H1 (cell line): ENCODE data around the gene WDR41. TPM values are rescaled to one million over a fixed set of nuclear protein-coding genes. Genes with fewer than 3 reads are reported as not detected.

Experiments used
- ATF3 ChIP-seq: IDR thresholded peaks from 2 replicates; pipeline ENCODE4 v1.6.1; 2011; ENCODE audit warnings: low read depth, mild to moderate bottlenecking, low read length; ENCODE audit not compliant: insufficient read depth
- BACH1 ChIP-seq: IDR thresholded peaks from 2 replicates; pipeline ENCODE4 v1.6.1; 2012; ENCODE audit warnings: low read length, improper control_type of control experiment
- SP4 ChIP-seq: IDR thresholded peaks from 2 replicates; pipeline ENCODE4 v1.6.1; 2012; ENCODE audit warnings: low read length, inconsistent platforms
- polyA plus RNA-seq, 7 experiments: library from polyadenylated mRNA; depleted of rRNA in 3 of 7; stranded (reverse) in 5 of 7; unstranded in 2 of 7; fragments of >200 nt in 5 of 7; fragments of 200-250 nt in 2 of 7; gene quantifications; 1 replicate in 5 of 7; 2 replicates in 1 of 7; 4 replicates in 1 of 7; pipeline versions ENCODE4 v1.2.1 to v1.2.3, GENCODE V29; 2011 to 2013; ENCODE audit warnings: missing spikeins in 2 of 7, mixed read lengths in 2 of 7
- total RNA-seq: library from RNA; stranded (reverse); fragmentation: NEBNext Ultra II Directional; extraction: Animal tissue kit (Norgen Biotek cat#: 25700); gene quantifications from 2 replicates; pipeline ENCODE4 v1.2.1, GENCODE V29; 2021

WDR41 gene
- total and polyA plus RNA-seq, 2 of the 8 experiments (the other 6 are each of a cell fraction or from before 2014, with no cell fraction given) = 16.4 to 44.9 TPM

GRCh38 chr5:77423022-77423750 is 68.9 kb downstream of the WDR41 start (continued):
- TF ChIP-seq ATF3 (no peak), SP4 (no peak), BACH1 (no peak)
